ENCODE data around the gene BIN1.
"Not testable (repeated sequence)": the region's sequence is repeated elsewhere in the genome, so short reads cannot be mapped to it uniquely, and the experiment has no call there.

BIN1 gene

DNA sequence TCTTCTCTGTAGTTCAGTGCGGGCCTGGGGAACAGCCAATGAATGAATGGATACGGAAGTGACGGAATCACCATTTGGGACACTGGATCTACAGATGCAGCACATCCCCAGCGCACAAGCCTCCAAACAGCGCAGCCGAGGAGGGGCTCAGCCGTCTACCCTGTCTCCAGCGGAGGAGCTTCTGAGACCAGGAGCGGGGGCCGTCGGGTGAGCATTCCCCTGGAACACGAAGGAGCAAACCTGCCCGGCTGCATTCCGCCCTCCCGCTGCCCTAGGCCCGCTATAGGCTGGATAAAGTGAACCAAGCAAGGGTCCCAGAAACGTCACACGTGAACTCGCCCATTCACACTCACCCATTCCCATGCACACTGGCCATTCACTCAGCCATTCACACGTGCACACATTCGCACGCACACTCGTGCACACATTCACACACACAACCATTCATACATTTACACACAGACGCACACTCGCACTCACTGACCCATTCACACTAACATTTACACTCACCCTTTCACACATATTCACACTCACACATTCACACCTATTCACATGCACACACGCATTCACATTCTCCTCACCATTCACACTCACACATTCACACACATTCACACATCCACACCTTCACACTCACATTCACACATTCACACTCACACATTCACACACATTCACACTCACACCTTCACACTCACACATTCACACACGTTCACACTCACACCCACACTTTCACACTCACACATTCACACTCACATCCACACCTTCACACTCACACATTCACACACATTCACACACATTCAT lies 63.4 kb downstream of the BIN1 start:
- DNase-seq: no peak

DNA sequence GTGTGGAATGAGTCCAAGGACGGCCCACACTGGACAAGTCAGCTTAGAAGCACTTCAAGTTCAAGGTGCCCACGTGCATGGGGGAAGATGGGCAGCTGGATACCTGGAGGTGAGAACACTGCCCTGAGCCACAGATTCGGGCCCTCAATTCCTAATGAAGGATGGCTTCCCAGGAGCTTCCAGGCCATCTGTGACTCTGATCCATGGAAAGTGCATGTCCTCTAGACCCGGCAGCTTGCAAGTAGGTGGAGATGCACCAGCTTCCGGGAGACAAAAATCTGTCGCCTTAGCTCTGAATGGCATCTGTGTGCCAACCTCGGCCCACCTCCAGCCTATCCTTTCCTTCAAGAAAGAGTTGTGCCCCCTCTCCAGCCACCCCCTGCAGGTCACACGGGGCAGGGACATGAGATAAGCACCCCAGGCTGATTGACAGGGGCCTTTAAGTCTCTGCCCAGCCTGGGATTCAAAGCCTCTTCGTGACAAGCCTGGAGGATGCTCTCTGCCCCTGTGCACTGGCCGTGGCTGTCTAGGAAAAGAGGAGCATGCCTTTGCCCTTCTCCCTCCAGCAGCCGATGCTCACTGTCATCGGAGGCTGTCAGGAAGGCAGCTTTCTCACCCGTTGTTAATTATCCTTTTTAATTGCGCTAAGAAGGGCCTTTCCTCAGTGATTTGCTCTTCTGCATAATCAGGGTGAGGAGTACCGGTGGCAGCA lies 65.5 kb downstream of the BIN1 start:
- DNase-seq: no peak

DNA sequence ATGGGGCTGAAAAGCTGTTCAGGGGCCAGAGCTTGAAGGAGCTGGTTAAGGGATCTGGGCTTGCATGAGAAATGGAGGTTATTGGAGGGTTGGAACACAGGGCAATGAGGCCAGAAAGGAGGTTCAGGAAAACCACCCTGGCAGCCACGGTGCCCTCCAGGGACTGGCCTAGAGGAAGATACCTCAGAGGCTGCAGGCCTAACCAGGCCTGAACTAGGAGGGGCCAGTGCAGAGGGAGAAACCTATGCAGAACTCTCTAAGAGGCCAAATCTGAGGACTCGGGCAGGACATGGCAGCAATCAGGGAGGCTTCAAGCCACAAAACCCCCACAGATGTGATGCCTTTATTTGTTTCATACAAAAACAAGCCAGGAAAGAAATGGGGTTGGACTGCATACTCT lies 66.8 kb downstream of the BIN1 start:
- DNase-seq: no peak

DNA sequence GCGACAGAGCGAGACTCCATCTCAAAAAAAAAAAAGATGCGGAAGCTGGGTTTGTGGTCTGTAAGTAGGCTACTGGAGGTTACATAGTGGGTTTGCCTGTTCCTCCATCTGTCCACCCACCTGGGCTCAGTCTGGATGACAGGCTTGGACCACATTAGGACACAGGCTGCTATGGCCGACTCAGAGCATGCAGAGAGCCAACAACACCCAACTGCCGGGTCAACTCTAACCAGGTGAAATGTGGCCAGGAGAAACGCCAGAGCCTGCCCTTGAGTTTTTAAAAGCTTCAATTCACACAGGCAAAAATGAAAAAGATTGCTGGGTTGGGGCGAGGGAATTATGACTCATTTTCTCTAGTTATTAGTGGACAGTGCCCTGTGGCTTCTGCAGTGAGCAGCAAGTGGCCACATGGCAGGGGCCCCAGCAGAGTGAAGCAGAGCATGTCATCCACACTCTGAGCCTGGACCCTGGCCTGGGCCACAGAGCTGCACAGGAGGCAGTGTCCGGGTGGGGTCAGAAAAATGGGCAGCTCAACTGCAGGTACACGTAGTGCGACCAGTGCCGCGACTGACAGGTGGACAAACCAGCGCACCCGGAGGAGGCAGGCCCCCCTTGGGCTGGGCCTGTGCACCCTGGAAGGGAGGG lies 67.4 kb downstream of the BIN1 start:
- no peak for DNase-seq

DNA sequence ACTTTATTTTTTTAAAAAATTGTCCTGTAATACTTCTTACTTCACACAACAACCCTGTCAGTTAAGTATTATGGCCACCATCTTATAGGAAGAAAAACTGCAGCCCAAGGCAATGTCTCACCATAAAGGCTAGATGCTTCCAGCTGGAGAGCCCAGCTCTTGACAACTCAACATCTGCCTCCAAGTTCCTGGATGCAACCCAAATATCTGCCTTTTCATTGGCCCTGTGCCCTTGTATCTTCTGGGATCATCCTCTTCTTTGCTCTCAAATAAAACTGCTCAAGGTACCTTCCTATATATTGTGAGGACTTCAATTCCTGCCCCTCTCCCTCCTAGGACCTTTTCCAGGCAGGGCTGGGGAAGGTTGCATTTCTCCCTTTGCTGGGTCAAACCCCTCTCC lies 69.5 kb downstream of the BIN1 start:
- DNase-seq: no peak

DNA sequence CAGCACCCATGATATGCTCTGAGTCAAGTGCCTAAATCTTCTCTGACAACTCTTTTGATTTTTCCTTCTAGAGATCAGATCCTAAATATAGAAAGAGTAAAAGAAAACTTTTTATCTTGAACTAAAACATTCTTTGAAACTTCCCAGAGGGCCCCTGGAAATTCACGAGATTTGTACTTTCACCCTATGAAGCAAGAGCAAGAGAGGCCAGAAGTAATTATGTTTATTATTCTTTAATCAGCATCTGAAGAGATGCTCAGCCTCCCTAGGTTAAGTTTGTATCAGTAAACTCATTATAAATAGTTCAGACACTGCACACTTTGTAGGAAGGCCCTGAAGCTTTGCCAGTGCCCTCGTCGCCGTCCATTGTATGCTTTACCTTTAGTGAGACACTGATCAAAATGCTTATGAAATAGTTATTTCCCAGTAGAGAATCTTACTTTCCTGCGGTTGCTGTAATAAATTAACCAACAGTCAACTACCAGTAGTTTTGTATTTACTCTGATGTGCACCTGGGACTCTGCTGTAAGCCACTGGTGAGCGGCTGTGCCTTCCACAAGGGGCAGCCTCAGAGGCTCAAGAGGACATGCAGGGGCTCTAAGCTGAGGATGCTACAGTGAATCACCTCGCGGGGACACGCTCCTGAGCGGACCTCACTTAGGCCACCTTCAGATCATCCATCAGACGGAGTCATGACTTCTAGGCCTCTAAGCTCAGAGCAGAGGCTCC lies 71.9 kb downstream of the BIN1 start:
- DNase-seq: no peak

DNA sequence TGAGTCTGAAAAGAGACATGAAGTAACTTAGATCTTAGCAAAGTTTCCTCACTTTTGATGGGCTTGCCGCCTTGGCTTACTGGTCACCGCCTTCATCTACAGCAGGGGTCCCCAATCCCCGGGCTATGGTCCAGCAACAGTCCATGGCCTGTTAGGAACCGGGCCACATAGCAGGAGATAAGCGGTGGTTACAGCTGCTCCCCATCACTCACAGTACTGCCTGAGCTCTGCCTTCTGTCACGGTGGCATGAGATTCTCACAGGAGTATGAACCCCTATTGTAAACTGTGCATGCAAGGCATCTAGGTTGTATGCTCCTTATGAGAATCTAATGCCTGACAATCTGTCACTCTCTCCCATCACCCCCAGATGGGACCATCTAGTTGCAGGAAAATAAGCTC lies 72.9 kb downstream of the BIN1 start:
- no peak for DNase-seq

DNA sequence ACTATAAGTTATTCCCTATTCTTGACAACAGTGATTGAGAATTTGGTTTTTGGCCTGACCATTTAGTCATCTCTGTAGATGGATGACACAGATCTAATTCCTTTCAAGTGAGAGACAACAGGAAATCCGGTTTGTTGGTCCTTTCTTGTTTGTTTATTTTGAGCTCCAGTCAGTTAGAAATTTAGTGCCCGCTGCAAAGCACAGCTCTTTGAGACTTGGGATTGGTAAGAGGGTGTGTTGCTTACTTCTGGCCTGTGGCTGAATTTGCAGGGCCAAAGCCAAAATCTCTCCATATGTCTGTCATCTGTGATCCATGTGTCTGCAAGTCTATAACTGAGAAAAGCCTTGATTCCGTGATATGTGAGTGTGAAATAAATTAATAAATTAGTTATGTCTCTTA lies 74.3 kb downstream of the BIN1 start:
- no peak for DNase-seq

DNA sequence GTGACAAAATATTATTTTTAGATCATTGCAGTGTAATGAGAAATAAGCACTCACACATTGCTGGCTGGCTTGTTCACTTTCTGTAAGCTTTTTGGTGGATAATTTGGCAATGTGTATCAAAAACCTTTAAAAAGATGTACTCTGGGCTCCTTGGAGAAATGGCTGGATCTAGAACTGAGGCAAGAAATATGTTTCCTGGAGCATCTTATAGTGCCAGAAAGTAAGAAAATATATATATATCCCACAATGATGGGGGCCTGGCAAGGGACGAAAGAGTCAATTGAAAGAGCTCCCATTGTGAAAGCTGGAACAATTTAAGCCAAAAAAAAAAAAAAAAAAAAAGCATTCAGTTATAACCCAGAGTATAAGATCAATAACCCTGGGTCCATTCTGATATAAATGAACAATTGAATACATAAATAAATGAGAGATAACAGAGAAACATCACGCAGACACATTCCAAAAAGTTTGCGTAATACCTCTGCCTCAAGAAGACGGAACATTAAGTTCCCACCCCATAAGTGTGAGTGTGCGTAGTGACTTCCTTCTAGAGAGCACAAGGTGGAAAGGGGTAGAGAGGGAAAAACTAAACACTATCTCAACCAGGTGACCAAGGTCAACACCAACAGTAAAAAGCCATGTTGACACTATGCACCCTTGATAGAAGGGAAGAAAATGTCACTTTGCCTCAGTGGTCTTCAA lies 77.5 kb downstream of the BIN1 start:
- no peak for DNase-seq

DNA sequence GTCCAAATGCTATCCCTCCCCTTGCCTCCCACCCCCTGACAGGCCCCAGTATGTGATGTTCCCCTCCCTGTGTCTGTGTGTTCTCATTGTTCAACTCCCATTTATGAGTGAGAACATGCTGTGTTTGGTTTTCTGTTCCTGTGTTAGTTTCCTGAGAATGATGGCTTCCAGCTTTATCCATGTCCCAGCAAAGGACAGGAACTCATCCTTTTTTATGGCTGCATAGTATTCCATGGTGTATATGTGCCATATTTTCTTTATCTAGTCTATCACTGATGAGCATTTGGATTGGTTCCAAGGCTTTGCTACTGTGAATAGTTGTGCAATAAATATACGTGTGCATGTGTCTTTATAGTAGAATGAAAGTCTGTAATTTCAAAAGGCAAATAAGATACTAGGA lies 78.2 kb downstream of the BIN1 start:
- not testable (repeated sequence) for DNase-seq

DNA sequence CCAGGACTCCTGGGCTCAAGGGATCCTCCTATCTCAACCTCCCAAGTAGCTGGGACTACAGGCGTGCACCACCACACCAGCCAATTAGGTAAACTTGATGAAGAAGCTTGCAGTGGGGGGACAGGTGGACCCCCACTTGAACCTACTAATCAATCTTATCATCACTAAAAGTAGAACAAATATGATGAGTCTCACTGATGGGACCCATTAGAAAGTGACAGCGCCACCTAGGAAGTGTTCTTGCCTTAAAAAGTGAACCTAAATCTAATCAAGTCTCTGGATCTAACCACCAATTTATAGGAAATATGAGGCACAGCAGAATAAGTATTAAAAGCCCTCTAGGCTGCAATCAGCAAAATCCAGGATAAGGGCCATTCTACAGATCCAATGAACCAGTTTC lies 79.2 kb downstream of the BIN1 start:
- DNase-seq: no peak

DNA sequence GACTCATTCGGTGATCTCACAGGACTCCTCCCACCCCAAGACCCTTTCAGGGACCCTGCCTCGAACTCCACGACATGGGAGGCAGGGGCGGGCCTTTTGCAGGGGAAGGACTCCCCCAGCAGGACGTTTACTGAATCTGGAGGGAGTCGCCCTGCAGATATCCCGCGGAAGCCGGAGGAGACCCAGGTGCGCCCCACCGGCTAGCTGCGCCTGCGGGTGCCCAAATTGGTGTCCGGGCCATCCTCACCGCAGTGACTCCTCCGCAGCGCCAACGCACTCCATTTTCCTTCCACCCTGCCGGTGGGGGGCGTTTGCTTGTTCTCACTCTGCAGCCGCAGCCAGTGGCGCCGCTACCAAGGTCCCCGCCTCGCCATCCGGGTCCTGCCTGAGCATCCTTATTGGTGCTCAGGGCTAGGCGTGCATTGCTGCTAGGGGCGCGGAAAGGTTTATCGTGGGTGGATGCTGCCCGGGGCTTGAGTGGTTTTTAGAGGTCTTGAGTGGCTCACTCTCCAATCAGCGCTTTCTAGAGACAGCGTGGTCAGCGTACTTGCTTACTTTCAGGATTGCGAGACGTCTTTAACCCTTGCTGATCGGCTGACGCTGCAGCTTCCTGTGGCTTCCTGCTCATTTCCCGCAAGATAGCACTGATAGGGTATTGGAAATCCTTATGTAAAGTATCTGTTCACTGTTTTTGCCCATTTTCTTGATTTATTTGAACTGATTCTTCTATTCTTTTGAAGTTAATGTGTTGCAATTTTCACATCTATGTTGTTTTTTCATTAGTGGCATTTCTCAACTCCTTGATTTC lies 81.4 kb downstream of the BIN1 start:
- peak; percentile 46 for DNase-seq

DNA sequence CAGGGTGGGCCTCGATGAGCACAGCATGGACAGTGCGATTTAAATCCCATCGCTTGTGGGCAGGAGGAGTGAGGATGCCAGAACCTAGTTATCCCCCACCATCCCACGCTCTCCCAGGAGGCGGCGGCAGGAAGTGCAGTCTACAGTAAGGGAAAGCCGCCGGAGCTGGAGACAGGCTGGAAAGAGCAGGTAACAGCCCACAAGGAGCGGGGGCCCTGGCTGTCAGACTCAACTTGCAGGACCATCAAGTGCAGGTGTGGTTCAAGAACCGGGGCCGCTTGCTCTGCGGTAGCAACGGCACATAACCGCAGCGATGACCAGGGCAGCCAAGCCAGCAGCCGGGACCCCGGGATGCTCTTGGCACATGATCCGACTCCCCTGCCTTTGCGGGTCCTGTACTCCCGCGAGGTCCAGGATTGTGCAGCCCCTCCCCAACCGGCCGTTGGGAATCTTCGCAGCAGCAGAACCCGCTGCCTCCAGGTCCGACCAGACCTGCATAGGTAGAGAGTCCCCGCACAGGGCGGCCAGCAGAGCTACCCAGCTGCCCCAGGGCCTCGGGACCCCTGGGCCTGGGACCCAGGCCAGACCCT lies 82.1 kb downstream of the BIN1 start:
- DNase-seq: no peak

DNA sequence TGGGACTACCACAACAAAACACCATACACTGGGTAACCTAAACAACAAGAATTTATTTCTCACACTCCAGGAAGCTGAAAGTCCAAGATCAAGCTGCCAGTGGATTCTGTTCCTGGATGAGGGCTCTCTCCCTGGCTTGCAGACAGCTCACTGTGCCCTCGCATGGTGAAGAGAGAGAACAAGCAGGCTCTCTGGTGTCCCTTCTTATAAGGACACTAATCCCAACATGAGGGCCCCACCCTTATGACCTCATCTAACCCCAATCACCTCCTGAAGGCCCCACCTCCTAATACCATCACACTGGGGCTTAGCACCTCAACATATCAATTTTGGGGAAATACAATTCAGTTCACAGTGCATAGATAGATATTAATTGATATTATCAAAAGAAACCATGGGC lies 83.5 kb downstream of the BIN1 start:
- no peak for DNase-seq

DNA sequence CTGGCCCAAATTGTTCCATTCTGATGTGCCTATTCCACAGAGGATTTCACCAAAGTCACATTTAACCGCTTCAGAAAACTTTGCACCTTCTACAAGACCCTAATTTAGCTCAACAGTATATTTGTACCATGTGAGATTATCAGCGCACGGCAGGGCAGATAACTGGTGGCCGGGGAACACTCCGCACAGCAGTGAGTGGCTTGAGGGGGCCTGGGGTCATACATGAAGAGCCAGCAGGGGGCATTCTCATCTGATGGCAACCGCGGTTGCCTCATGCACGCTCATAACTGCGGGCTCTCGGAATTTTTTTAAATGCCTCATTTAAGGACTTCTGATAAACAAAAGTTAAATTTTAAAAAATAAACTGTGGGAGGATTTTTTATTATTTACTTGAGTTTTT lies 84.1 kb downstream of the BIN1 start:
- no peak for DNase-seq

DNA sequence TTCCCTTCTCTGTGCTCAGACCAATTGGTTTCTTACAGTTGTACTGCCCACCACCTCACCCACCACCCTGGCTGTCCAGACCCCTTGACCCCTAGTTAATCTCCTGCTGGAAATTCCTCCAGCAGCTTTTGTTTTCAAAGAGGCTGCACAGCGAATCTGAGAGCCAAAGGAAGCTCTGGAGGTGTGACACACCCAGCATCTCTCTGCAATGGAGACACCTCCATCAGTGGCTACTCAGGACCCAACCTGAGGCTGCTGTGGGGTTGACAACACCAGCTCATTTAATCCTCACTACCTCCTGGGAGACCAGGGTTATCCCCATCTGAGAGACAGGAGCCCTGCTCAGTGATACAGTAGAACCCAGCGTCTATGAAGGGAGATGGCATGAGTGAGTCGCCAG lies 86.4 kb downstream of the BIN1 start:
- no peak for DNase-seq

DNA sequence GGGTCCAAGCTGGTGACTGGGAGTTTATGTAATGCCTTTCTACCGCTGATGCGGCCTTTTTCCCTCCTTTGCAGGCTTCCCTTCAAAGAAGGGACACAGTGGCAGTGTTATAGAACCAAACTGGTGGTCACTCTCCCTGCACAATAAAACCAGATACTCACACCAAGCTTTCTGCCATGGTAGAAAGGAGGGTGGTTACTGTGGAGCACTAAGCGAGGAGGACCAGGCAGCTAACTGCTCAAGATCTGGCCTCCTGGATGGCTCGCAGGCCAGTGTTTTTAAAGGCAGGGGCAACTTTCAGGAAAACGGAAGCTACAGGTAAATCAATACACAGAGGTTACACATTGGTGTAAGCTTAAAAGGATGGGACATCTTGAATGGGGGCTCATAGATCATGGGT lies 89.4 kb downstream of the BIN1 start:
- DNase-seq: no peak

DNA sequence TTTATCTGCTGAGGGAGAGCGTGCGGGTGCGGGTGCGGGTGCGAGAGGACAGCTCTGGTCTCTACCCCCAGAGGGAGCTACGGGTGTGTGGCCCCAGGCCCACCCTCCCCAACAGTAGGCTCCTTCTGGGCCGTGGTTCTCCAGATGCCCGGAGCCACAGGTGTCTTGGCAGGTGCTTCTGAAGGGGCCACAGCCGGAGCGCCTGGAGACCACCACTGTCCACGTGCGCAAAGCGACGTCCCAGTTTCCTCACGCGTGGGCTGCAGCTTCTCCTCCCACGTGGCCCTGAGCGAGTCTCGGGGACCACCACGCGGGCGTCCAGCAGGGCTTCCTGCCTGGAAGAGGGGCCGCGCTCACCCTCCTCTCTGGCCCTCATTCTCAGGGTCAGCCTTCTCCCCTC lies 90.6 kb downstream of the BIN1 start:
- no peak for DNase-seq

DNA sequence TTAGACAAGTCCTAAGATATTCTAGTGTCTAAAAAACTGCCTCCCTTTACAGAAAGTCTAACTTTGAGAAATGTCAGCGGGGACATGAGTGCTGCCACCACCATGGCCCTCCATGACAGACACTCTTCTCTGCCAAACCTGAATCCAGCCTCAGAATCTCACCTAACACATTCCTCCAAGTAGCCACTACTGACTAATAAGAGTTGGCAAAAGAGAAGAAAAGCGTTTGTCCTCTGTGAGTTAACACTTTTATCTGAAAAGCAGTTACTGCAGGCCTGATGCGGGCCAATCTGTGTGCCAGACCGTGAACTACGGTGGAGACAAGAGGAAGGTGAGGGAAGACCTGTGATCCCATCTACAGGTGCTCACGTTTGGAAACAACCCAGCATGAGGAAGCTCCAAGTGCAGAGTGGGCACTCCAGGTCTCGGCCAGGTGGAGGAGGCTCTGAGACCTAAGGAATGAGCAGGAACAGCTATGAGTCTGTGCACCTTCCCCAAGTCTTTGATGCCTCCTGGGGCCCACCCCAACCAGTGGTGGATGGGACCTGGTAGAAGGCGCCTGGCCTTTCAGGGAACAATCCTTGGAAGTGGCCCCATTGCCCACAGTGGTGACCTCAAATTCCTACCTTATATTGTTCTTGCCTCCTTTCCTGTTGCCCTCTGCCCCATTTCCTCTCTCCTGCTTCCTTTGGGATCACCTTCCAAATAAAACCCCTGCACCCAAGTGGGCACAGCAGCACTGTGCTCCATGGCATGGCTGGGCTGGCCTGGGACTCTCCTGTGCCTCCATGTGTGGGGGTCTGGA lies 91.6 kb downstream of the BIN1 start:
- DNase-seq: no peak

DNA sequence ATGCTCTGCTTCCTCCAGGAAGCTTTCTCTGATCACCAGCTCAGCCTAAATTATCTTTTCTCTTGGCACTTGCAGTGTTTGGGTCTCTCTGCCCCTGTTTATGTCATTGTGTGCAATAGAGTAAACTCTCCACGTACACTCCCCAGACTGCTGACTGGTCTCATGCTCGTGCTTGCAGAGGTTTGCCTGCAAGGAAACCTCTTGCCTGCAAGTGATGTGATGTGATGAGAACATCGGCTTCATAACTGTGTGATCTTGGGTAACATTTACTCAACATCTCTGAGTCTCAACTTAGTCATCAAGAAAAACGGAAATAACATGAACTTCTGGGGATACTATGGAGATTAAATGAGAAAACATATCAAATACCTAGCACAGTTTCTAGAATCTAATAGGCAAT lies 92.3 kb downstream of the BIN1 start:
- DNase-seq: no peak

DNA sequence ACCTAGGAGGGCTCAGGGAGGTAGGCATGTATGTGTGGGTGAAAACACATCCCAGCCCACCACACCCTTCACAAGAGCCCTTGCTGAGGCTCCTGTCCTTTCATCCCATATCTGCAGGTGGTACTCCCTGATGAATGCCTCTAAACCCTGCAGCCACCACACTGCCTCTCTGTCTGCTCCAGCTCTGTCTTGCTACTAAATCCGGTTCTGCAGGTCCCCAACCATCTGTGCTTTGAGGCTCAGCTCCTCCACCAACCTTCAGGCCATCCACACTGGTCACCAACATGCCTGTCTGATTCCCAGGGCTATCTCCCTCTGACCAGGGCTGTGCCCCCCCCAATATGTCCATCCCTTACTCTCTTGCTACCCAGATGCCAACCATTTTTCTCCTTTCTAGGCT lies 92.7 kb downstream of the BIN1 start:
- no peak for DNase-seq

All from activated CD4-positive, CD25-positive, alpha-beta regulatory T cell treated with anti-CD3 and anti-CD28 coated beads, Interleukin-2, amount 50 U/mL, for 72 hours (primary cell).